NCI-H446 treated with DMSO at 0.1 percent for 48 hours (cell line): ENCODE results near the gene C1orf226.
"Not testable (repeated sequence)": the region's sequence is repeated elsewhere in the genome, so short reads cannot be mapped to it uniquely, and the experiment has no call there.

Source experiments
- DNase-seq: peaks from one replicate; lab custom pipeline; 2025; lab: John Stamatoyannopoulos, UW

C1orf226 gene

GRCh38 chr1:162406811-162407210, 25.3 kb downstream of the C1orf226 start:
- no peak for DNase-seq

DNA sequence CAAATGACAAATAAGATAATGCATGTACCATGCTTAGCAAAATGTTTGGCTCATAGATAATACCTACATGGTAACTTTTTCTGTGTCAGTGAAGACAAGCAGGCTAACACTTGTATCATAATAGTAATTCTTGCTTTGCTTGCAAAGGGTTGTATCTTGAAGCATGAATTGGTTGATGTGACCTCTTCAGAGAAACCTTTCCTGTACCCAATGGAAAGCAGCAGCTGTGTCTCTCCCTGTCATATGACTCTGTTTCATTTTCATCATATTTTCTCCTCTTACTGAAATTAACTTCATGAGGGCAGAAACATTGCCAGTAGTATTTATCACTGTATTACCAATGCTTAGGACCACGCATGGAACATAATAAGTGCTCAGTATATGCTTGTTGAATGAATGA, 26.0 kb downstream of the C1orf226 start:
- DNase-seq = no peak

DNA sequence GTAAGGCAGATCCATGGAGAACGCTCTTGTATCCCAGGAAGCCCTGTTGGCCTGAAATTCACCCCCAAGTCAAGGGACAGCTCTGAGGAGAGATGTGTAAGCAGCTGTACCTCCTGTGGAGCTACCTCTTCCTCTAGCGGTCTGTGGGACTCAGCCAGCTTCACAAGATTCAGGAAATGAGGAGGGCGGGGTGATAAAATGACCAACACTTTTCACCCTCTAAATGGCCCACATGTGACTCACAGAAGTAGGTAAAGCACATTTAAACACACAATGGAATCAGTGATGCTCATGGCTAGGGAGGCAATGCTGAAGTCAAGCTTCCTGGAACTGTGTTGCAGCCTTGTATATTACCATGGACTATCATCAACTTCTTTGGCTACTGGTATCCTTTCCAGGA, 30.5 kb downstream of the C1orf226 start, which contains the start of gene SH2D1B:
Gene SH2D1B (minus strand): TSS at position 135 of the 400 bp plus-strand sequence. CDS start 120 bp downstream, at position 15.
- DNase-seq = no peak

GRCh38 chr1:162416215-162416614, 34.7 kb downstream of the C1orf226 start:
- no peak for DNase-seq

- no peak for DNase-seq
Measured at GRCh38 chr1:162416909-162417308, 35.4 kb downstream of the C1orf226 start.

DNA sequence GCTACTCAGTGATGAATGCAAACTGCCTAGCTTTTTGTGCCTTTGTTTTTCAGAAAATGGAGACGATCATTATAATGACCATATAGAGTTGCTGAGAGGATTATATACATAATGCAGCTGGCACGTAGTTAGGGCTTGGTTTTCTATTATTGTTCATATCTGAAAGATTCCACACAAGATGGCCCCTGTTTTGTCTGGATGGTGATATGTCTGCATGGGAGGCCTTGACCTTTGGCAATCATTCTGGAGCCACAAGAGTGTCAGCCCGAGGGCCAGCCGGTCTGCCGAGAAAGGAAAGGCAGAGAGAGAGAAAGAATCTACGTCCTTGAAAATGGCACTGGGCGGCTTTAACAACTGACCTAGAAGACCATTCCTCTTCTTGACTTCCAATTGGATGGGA, 36.1 kb downstream of the C1orf226 start:
- no peak for DNase-seq

DNA sequence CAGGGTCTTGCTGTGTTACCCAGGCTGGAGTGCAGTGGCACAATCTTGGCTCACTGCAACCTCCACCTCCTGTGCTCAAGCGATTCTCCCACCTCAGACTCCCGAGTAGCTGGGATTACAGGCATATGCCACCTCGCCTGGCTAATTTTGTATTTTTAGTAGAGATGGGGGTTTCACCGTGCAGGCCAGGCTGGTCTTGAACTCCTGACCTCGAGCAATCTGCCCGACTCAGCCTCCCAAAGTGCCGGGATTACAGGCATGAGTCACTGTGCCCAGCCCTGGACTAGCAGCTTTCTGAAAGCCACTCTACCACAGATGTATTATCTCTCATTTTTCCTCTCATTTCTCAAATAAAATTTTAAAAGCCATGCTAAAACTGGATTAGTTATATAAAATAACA, 37.1 kb downstream of the C1orf226 start:
- DNase-seq = not testable (repeated sequence)

DNA sequence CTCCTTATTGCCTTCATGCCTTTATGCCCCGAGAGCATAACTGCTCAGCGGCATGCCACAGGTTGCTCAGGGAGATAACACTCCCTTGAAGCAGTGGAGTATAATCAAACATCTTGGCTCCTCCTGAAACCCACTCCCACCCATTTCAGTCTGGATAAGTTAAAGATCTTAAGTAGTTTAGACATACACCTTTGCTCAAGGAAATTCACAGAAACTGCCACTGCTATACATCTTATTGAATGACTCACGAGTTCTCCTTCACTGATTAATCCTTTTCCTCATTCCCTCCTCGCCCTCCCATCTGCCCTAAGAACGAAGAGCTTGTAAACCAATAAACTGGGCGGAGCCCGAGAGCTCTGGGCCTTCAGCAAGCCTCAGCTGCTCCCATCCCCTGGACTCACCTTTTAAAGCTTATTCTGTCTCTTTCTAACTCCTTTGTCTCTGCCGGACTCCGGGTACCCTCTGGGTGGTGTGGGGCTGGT, 38.0 kb downstream of the C1orf226 start:
- DNase-seq = not testable (repeated sequence)

- DNase-seq = no peak
Measured at GRCh38 chr1:162420120-162420519, 38.6 kb downstream of the C1orf226 start.

DNA sequence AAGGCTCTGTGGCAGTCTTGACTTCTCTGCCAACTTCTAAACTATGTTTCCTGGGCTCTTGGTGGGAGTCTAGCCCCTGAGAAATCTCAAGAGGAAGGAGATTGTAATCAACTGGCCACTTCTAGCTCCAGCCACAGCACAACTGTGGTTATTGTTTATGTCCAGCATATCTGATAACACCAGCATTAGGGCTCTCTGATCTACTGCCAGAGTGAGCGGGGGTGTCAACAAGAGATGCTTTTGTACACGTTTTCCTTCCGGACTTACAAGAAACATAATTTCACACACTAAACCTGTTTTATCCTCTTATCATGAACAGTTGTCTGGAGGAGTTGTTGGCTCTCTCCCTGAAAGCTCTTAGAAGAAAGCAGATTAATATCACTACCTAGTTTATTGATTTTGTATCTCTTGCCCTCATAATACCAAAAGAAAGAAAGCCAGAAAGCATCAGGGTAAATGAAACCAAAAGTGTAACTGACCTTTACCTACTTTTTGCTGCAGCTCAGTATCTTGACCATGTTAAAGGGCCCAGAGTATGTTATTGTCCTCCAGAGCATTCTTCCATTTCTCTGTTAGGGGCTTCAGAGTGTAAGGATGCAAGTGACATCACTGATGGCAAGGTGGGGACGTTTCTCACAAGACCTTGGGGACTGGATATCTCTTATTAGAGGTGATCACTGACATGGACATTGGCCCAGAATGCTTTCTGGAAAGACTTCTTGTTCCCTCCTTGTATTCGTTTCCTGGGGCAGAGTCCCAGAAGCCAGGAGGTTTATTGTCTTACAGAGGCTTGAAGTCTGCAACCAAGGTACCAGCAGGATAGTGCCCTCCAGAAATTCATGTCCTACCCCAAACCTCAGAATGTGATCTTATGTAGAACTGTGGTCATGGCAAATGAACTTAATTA, 40.0 kb downstream of the C1orf226 start:
- no peak for DNase-seq

GRCh38 chr1:162422662-162423375, 41.3 kb downstream of the C1orf226 start:
- no peak for DNase-seq

DNA sequence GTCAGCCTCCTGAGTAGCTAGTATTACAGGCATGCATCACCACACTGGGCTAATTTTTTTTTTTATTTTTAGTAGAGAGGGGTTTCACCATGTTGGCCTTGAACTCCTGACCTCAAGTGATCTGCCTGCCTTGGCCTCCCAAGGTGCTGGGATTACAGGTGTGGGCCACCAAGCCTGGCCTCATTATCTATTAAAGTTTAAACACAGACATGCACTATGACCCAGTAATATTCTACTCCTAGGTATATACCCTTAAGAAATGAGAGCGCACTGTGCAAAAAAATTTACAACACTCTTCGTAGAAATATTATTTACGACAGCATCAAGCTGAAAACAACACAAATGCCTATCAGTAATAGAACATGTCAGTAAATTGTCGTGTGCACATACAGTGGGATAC, 49.1 kb downstream of the C1orf226 start:
- no peak for DNase-seq

- DNase-seq = not testable (repeated sequence)
Measured at GRCh38 chr1:162432977-162433713, 51.6 kb downstream of the C1orf226 start.
